Suprapubic skin (tissue), 4 donors: ENCODE data around the gene FRY. TPM values are rescaled to one million over a fixed set of nuclear protein-coding genes. Genes with fewer than 3 reads are reported as not detected.

ENCODE experiments used
- DNase-seq, 2 donors: peaks; one replicate each; pipeline ENCODE4 v3.0.0-alpha.2; 2019; ENCODE audit warnings: low spot score in 2 of 2
- H3K27ac ChIP-seq: fragments of 200-600 bp; sonication (generic); one replicate; pipeline ENCODE4 v1.5.1; 2019
- H3K27me3 ChIP-seq: fragments of 200-600 bp; sonication (generic); one replicate; pipeline ENCODE4 v1.5.1; 2019
- H3K36me3 ChIP-seq: fragments of 200-600 bp; sonication (generic); one replicate; pipeline ENCODE4 v1.5.1; 2019
- H3K4me1 ChIP-seq: fragments of 200-600 bp; sonication (generic); one replicate; pipeline ENCODE4 v1.5.1; 2019
- H3K4me3 ChIP-seq: fragments of 200-600 bp; sonication (generic); one replicate; pipeline ENCODE4 v1.5.1; 2019; ENCODE audit warnings: mild to moderate bottlenecking
- H3K9me3 ChIP-seq: fragments of 200-600 bp; sonication (generic); one replicate; pipeline ENCODE4 v1.5.1; 2019
- CTCF ChIP-seq, 2 donors: fragments of 200-600 bp in 1 of 2; fragments of 450-650 bp in 1 of 2; sonication (generic) in 1 of 2; IDR thresholded peaks; one replicate each; pipeline ENCODE4 v1.5.1; 2016 to 2019; ENCODE audit warnings: antibody characterized with exemption in 2 of 2, mild to moderate bottlenecking in 1 of 2, moderate library complexity in 1 of 2
- EP300 ChIP-seq: sonication (generic); formaldehyde crosslinking; IDR thresholded peaks from one replicate; pipeline ENCODE4 v1.6.1; 2017; ENCODE audit warnings: antibody characterized with exemption
- POLR2A ChIP-seq, 2 donors: fragments of 450-650 bp; IDR thresholded peaks; one replicate each; pipeline ENCODE4 v1.6.1; 2017; ENCODE audit warnings: antibody characterized with exemption in 2 of 2, mild to moderate bottlenecking in 2 of 2, moderate library complexity in 2 of 2
- POLR2AphosphoS5 ChIP-seq, 3 donors: sonication (generic); formaldehyde crosslinking; IDR thresholded peaks; one replicate each; pipeline ENCODE4 v1.6.1; 2017; ENCODE audit warnings: antibody characterized with exemption in 3 of 3
- WGBS: methylation state at CpG from one replicate; pipeline ENCODE4 v1.1.5; 2018; 5-methylcytosine and 5-hydroxymethylcytosine counted together
- total RNA-seq, 4 donors: library from RNA; depleted of rRNA; stranded (reverse); fragments of >200 nt; gene quantifications; one replicate each; pipeline ENCODE4 v1.1.0, GENCODE V29; 2016

FRY gene
- total RNA-seq, 4 donors from 2014 or later, result 22.5 to 39.6 (median 26.8) TPM

DNA sequence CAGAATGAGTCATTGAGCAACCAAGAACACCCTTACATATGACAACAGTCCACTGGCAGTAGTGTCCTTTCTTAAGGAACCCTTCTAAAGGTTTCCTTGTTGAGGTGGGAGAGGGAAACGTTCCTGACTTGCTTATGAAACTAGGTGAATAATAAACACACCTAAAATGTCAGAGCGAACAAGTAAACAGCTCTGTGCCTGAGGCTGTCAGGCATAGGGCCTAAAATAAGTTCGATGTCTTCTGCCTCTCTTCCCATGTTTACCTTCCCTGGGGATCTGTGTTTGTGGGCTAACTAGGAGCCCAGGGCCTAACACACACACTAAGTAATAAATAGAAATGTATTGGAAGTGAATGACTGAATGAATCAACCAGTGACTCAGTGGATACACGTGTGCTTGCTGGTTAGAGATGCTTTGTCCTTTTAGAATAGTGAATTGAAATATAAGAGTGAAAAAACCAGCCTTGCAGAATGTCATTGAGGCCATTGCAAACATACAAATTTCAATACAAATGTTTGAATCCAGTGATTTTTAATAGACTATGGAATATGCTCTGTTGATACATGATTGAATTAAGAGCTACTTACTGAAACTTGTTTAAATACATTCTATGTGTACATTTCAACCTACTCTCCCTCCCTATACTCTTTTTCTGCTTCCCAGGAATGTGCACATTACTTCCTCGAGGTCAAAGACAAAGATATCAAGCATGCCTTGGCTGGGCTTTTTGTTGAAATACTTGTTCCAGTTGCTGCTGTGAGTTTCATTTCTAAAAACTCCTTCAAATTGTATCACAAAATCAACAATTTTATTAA lies 102.9 kb downstream of the FRY start:
- 67% methylated on average over 5 of the region's 5 CpGs for WGBS
- Histone ChIP-seq H3K9me3 (no peaks in the 10 kb centered on the region), H3K27ac (no peak overlapping the region), H3K4me1 (no peaks in the 10 kb centered on the region), H3K4me3 (no peak overlapping the region), H3K36me3 (no peaks in the 10 kb centered on the region), H3K27me3 (no peaks in the 10 kb centered on the region)
- TF ChIP-seq POLR2A (IDR thresholded peaks at IDR 0.05) (no peak), POLR2AphosphoS5 (IDR thresholded peaks at IDR 0.05) (no peak), CTCF (IDR thresholded peaks at IDR 0.05) (no peak)
- DNase-seq, result no peak

DNA sequence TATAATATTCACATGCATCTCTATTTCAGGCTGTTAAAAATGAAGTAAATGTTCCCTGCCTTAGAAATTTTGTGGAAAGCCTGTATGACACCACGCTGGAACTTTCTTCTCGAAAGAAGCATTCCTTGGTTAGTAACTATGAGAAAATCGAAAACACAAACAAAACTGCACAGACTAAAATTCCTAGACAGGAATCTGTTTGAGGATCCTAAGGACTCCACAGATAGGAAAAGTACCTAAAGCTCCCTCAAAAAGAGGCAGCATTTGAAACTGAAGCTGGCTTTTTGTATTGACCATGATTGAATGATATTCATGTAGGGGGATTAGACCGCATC lies 103.4 kb downstream of the FRY start:
- no peaks in the 10 kb centered on the region for H3K27me3 ChIP-seq
- 86% methylated on average over 4 of the region's 4 CpGs for WGBS
- H3K9me3 ChIP-seq, result no peaks in the 10 kb centered on the region
- H3K4me1 ChIP-seq, result no peaks in the 10 kb centered on the region
- no peak for DNase-seq
- H3K27ac ChIP-seq, result no peak overlapping the region
- TF ChIP-seq POLR2A (IDR thresholded peaks at IDR 0.05) (no peak), CTCF (IDR thresholded peaks at IDR 0.05) (no peak), EP300 (no peak), POLR2AphosphoS5 (IDR thresholded peaks at IDR 0.05) (no peak)
- no peaks in the 10 kb centered on the region for H3K36me3 ChIP-seq
- no peak overlapping the region for H3K4me3 ChIP-seq

DNA sequence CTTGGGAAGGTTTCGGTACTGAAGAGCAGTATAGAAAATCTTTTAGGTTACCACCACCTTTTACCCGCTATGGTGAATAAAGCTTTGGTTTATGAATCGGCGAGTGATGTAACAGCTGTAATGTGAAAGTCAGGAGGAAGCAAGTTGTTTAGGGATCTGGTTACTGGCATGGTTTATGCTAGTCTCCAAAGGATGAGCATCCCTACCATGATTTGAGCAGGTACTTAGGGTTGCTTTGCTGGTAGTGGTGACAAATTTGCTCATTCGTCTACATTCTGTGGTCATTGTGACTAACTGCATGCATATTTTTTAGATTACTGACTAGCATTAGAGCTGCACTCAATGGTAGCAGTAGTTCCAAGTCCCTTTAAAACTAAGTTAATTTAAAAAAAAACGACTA lies 104.1 kb downstream of the FRY start:
- H3K9me3 ChIP-seq, result no peaks in the 10 kb centered on the region
- no peak overlapping the region for H3K4me3 ChIP-seq
- no peaks in the 10 kb centered on the region for H3K36me3 ChIP-seq
- WGBS, result 82% methylated on average over 6 of the region's 6 CpGs
- TF ChIP-seq POLR2AphosphoS5 (IDR thresholded peaks at IDR 0.05), result no peak
- no peak for TF ChIP-seq EP300
- no peak for TF ChIP-seq CTCF (IDR thresholded peaks at IDR 0.05)
- no peak for TF ChIP-seq POLR2A (IDR thresholded peaks at IDR 0.05)
- no peaks in the 10 kb centered on the region for H3K4me1 ChIP-seq
- no peaks in the 10 kb centered on the region for H3K27me3 ChIP-seq
- no peak overlapping the region for H3K27ac ChIP-seq
- DNase-seq, result no peak

GRCh38 chr13:32136061-32136460 lies 104.5 kb downstream of the FRY start:
- no peak for DNase-seq
- Histone ChIP-seq H3K27ac (no peak overlapping the region), H3K9me3 (no peaks in the 10 kb centered on the region), H3K27me3 (no peaks in the 10 kb centered on the region), H3K36me3 (no peaks in the 10 kb centered on the region), H3K4me1 (no peaks in the 10 kb centered on the region), H3K4me3 (no peak overlapping the region)
- WGBS, result 85% methylated on average over 2 of the region's 2 CpGs
- TF ChIP-seq POLR2AphosphoS5 (IDR thresholded peaks at IDR 0.05) (no peak), EP300 (no peak), POLR2A (IDR thresholded peaks at IDR 0.05) (no peak), CTCF (IDR thresholded peaks at IDR 0.05) (no peak)

GRCh38 chr13:32136716-32137115 lies 105.1 kb downstream of the FRY start:
- DNase-seq, result no peak
- H3K4me1 ChIP-seq, result no peaks in the 10 kb centered on the region
- no peaks in the 10 kb centered on the region for H3K9me3 ChIP-seq
- no peak for TF ChIP-seq POLR2A (IDR thresholded peaks at IDR 0.05)
- TF ChIP-seq EP300, result no peak
- no peak for TF ChIP-seq POLR2AphosphoS5 (IDR thresholded peaks at IDR 0.05)
- no peak for TF ChIP-seq CTCF (IDR thresholded peaks at IDR 0.05)
- no peaks in the 10 kb centered on the region for H3K36me3 ChIP-seq
- no peak overlapping the region for H3K27ac ChIP-seq
- no peaks in the 10 kb centered on the region for H3K27me3 ChIP-seq
- 78% methylated on average over 2 of the region's 2 CpGs for WGBS
- H3K4me3 ChIP-seq, result no peak overlapping the region
